WTC11 (cell line): ENCODE results near the gene FUT8. TPM values are rescaled to one million over a fixed set of nuclear protein-coding genes. Genes with fewer than 3 reads are reported as not detected.

Experiments
- ATAC-seq: fragments of 200-7000 bp; cut with Tn5 transposase; 2 replicates; pipeline ENCODE4 v1.10.0; 2021; ENCODE audit warnings: mild to moderate bottlenecking, moderate library complexity
- CTCF ChIA-PET: fragments of 300-600 bp; sonication (Branson Sonifier 250); formaldehyde crosslinking; loops from one replicate; lab custom pipeline; 2021; ENCODE audit warnings: antibody characterized with exemption; lab: Charles Lee
- POLR2A ChIA-PET: fragments of 350-600 bp; sonication (Branson Sonifier 250); formaldehyde crosslinking; loops from one replicate; lab custom pipeline; 2021; ENCODE audit warnings: antibody characterized with exemption; lab: Charles Lee
- DNase-seq: peaks from one replicate; pipeline ENCODE4 v3.0.0; 2021; ENCODE audit warnings: low spot score
- H3K27ac Mint-ChIP-seq: 2 replicates; pipeline ENCODE4 v1.8.0; 2021; ENCODE audit warnings: mixed read lengths
- H3K27me3 Mint-ChIP-seq: 2 replicates; pipeline ENCODE4 v1.8.0; 2021; ENCODE audit warnings: low read depth, mild to moderate bottlenecking, moderate library complexity, mixed read lengths
- H3K36me3 Mint-ChIP-seq: 2 replicates; pipeline ENCODE4 v1.8.0; 2021; ENCODE audit warnings: mixed read lengths
- H3K4me1 Mint-ChIP-seq: 2 replicates; pipeline ENCODE4 v1.8.0; 2022; ENCODE audit warnings: mixed read lengths
- H3K4me3 Mint-ChIP-seq: 2 replicates; pipeline ENCODE4 v1.8.0; 2021; ENCODE audit warnings: mild to moderate bottlenecking, moderate library complexity, mixed read lengths
- H3K9me3 Mint-ChIP-seq: 2 replicates; pipeline ENCODE4 v1.8.0; 2021; ENCODE audit warnings: mixed read lengths
- NFE2L1 ChIP-seq: sonication (generic); formaldehyde crosslinking; IDR thresholded peaks from 2 replicates; pipeline ENCODE4 v1.8.1; 2023; ENCODE audit warnings: missing genetic modification reagents
- OVOL2 ChIP-seq: fragments of 250-450 bp; sonication (Bioruptor Pico); IDR thresholded peaks from 2 replicates; pipeline ENCODE4 v1.9.0; 2021; ENCODE audit warnings: mild to moderate bottlenecking, borderline replicate concordance
- PRRX2 ChIP-seq: fragments of 250-450 bp; sonication (Bioruptor Pico); IDR thresholded peaks from 2 replicates; pipeline ENCODE4 v1.8.0; 2021; ENCODE audit warnings: mild to moderate bottlenecking
- RORB ChIP-seq: fragments of 250-450 bp; sonication (Bioruptor Pico); IDR thresholded peaks from 2 replicates; pipeline ENCODE4 v1.9.0; 2021; ENCODE audit warnings: mild to moderate bottlenecking
- SP1 ChIP-seq: sonication (generic); formaldehyde crosslinking; conservative IDR thresholded peaks from 2 replicates; pipeline ENCODE4 v1.8.1; 2022; ENCODE audit warnings: missing genetic modification reagents
- TEAD1 ChIP-seq: sonication (generic); formaldehyde crosslinking; IDR thresholded peaks from 2 replicates; pipeline ENCODE4 v1.8.0; 2022; ENCODE audit warnings: mild to moderate bottlenecking, missing genetic modification reagents
- ZNF121 ChIP-seq: sonication (generic); formaldehyde crosslinking; IDR thresholded peaks from 2 replicates; pipeline ENCODE4 v1.8.0; 2023; ENCODE audit warnings: missing genetic modification reagents
- ZNF138 ChIP-seq: sonication (generic); formaldehyde crosslinking; conservative IDR thresholded peaks from 2 replicates; pipeline ENCODE4 v1.8.1; 2022; ENCODE audit warnings: mild to moderate bottlenecking, moderate library complexity, missing genetic modification reagents
- ZNF263 ChIP-seq: sonication (generic); formaldehyde crosslinking; IDR thresholded peaks from 2 replicates; pipeline ENCODE4 v1.8.1; 2022; ENCODE audit warnings: low read depth, mild to moderate bottlenecking, moderate library complexity, missing genetic modification reagents
- ZNF317 ChIP-seq: sonication (generic); formaldehyde crosslinking; IDR thresholded peaks from 2 replicates; pipeline ENCODE4 v1.8.1; 2023; ENCODE audit warnings: low read depth, mild to moderate bottlenecking, moderate library complexity, missing genetic modification reagents, borderline replicate concordance
- ZNF416 ChIP-seq: fragments of 250-450 bp; sonication (Bioruptor Pico); IDR thresholded peaks from 2 replicates; pipeline ENCODE4 v1.9.0; 2021; ENCODE audit warnings: mild to moderate bottlenecking, inconsistent platforms
- total RNA-seq: library from RNA; stranded (reverse); gene quantifications from 3 replicates; pipeline ENCODE4 v1.2.3, GENCODE V29; 2021
- TF ChIP-seq, protein P1 (sequence below): sonication (generic); formaldehyde crosslinking; IDR thresholded peaks from 2 replicates; pipeline ENCODE4 v1.8.0; 2022; ENCODE audit warnings: mild to moderate bottlenecking, missing genetic modification reagents
- TF ChIP-seq, protein P2 (sequence below): sonication (generic); formaldehyde crosslinking; IDR thresholded peaks from 2 replicates; pipeline ENCODE4 v1.8.1; 2022; ENCODE audit warnings: low read depth, mild to moderate bottlenecking, moderate library complexity, missing genetic modification reagents, borderline replicate concordance
- TF ChIP-seq, protein P3 (sequence below): fragments of 250-450 bp; sonication (Bioruptor Pico); IDR thresholded peaks from 2 replicates; pipeline ENCODE4 v2.1.2; 2022; ENCODE audit warnings: mild to moderate bottlenecking, moderate library complexity
- TF ChIP-seq, protein P4 (sequence below): fragments of 250-450 bp; sonication (Bioruptor Pico); IDR thresholded peaks from 2 replicates; pipeline ENCODE4 v1.9.0; 2021; ENCODE audit warnings: mild to moderate bottlenecking
- TF ChIP-seq, protein P5 (sequence below): sonication (generic); formaldehyde crosslinking; IDR thresholded peaks from 2 replicates; pipeline ENCODE4 v1.8.0; 2022; ENCODE audit warnings: mild to moderate bottlenecking, missing genetic modification reagents
- TF ChIP-seq, protein P6 (sequence below): fragments of 250-450 bp; sonication (Bioruptor Pico); IDR thresholded peaks from 2 replicates; pipeline ENCODE4 v1.9.0; 2021; ENCODE audit warnings: mild to moderate bottlenecking
- TF ChIP-seq, protein P7 (sequence below): sonication (generic); formaldehyde crosslinking; IDR thresholded peaks from 2 replicates; pipeline ENCODE4 v1.8.1; 2023; ENCODE audit warnings: mild to moderate bottlenecking, missing genetic modification reagents

Gene FUT8
- total RNA-seq, 1 experiment from 2014 or later: 37.9 TPM

DNA sequence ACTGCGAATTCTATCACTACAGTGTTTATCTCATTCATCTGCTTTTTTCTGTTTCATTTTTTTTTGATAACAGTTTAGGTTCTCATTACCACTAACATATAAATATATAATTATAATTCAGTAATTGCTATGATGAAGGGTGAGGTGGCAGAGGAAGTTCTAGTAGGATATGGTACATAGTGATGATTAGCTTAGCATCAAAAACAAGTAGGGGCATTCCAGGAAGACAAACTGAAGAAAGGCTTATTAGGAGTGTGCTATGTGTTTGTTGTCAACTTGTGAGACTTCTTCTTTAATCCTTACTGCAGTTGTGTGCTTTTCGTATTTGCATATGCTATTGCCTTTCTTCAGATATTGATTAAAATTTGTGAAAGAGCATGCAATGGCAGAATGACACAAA, 20.6 kb downstream of the FUT8 start (continued):
- TF ChIP-seq OVOL2 (CRISPR knock-in tag): no peak

DNA sequence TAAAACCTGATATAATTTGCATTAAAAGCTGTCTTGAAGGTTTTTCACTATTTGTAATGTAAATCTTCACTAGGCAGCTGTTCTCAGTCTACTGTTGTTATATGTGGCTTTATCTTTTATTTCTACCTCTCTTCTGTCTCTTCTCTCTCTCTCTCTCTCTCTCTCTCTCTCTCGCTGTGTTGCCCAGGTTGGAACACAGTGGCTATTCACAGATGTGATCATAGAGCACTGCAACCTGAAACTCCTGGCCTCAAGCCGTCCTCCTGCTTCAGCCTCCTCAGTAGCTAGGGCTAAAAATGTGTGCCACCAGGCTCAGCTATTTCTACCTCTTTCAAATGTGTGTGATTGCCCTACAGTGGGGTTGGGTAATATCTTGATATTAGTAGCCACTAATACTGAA, 21.1 kb downstream of the FUT8 start:
- H3K9me3 Mint-ChIP-seq: peaks cover 11% of the 10 kb centered on the region
- H3K27ac Mint-ChIP-seq: no peak overlapping the region
- CTCF ChIA-PET: interaction anchor here (1.0 to 1.6 kb wide), 2 partner anchors 18 to 391 kb away, joined by 5 to 6 read pairs; no protein-coding TSS in a partner anchor

DNA sequence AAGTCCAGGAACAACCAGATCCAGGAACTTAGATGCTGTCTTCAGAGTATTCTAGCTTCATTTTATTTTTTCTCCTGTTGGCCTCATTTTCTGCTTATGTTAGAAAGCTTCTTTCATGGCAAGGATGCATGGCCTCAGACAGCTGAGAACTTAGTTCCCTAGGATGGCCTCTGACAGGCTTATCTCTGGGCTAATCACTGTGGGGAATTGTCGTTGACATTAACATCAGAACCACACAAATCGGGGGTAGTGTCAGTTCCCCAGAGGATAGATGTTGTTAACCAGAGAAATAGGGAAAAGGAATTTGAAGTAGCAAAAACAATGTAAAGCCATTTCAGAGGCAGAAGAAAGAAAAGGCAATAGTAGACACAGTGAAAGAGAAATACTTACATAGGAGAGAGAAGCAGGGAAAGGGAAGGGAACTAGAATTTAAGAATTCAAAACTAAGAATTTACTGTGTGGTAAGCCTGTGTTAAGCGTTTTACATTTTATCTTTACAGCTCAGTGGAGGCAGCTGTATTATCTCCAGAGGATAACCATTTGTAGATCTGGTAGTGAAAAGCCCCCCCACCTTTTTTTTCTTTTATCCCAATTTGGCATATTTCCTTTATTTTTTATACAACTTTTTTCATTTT, 21.8 kb downstream of the FUT8 start:
- H3K36me3 Mint-ChIP-seq: peaks cover 13% of the 10 kb centered on the region
- peaks cover 43% of the 10 kb centered on the region for H3K4me1 Mint-ChIP-seq
- POLR2A ChIA-PET: no interaction called here
- peak; percentile 85 for ATAC-seq
- no peak overlapping the region for H3K4me3 Mint-ChIP-seq
- no peaks in the 10 kb centered on the region; the same call in 1 of the 2 replicates for H3K27me3 Mint-ChIP-seq
- DNase-seq: no peak
- 0 out of 2 replicates have a peak overlapping the region, but pooled peaks have one; percentile 6 for H3K27ac Mint-ChIP-seq
- CTCF ChIA-PET: interaction anchor here (1.0 to 1.6 kb wide), 2 partner anchors 19 to 390 kb away, joined by 5 to 6 read pairs; no protein-coding TSS in a partner anchor
- peaks cover 11% of the 10 kb centered on the region for H3K9me3 Mint-ChIP-seq
- TF ChIP-seq PRRX2 (no peak), ZNF121 (no peak), RORB (CRISPR knock-in tag) (no peak), ZNF263 (CRISPR knock-in tag) (no peak), TEAD1 (CRISPR knock-in tag) (no peak), ZNF416 (no peak), ZNF317 (CRISPR knock-in tag) (no peak), SP1 (CRISPR knock-in tag) (no peak)
- TF ChIP-seq, protein P1, sequence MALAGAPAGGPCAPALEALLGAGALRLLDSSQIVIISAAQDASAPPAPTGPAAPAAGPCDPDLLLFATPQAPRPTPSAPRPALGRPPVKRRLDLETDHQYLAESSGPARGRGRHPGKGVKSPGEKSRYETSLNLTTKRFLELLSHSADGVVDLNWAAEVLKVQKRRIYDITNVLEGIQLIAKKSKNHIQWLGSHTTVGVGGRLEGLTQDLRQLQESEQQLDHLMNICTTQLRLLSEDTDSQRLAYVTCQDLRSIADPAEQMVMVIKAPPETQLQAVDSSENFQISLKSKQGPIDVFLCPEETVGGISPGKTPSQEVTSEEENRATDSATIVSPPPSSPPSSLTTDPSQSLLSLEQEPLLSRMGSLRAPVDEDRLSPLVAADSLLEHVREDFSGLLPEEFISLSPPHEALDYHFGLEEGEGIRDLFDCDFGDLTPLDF (CRISPR knock-in tag): no peak
- TF ChIP-seq, protein P2, sequence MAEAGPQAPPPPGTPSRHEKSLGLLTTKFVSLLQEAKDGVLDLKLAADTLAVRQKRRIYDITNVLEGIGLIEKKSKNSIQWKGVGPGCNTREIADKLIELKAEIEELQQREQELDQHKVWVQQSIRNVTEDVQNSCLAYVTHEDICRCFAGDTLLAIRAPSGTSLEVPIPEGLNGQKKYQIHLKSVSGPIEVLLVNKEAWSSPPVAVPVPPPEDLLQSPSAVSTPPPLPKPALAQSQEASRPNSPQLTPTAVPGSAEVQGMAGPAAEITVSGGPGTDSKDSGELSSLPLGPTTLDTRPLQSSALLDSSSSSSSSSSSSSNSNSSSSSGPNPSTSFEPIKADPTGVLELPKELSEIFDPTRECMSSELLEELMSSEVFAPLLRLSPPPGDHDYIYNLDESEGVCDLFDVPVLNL (CRISPR knock-in tag): no peak
- TF ChIP-seq, protein P3, sequence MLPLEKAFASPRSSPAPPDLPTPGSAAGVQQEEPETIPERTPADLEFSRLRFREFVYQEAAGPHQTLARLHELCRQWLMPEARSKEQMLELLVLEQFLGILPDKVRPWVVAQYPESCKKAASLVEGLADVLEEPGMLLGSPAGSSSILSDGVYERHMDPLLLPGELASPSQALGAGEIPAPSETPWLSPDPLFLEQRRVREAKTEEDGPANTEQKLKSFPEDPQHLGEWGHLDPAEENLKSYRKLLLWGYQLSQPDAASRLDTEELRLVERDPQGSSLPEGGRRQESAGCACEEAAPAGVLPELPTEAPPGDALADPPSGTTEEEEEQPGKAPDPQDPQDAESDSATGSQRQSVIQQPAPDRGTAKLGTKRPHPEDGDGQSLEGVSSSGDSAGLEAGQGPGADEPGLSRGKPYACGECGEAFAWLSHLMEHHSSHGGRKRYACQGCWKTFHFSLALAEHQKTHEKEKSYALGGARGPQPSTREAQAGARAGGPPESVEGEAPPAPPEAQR (CRISPR knock-in tag): no peak
- TF ChIP-seq, protein P4, sequence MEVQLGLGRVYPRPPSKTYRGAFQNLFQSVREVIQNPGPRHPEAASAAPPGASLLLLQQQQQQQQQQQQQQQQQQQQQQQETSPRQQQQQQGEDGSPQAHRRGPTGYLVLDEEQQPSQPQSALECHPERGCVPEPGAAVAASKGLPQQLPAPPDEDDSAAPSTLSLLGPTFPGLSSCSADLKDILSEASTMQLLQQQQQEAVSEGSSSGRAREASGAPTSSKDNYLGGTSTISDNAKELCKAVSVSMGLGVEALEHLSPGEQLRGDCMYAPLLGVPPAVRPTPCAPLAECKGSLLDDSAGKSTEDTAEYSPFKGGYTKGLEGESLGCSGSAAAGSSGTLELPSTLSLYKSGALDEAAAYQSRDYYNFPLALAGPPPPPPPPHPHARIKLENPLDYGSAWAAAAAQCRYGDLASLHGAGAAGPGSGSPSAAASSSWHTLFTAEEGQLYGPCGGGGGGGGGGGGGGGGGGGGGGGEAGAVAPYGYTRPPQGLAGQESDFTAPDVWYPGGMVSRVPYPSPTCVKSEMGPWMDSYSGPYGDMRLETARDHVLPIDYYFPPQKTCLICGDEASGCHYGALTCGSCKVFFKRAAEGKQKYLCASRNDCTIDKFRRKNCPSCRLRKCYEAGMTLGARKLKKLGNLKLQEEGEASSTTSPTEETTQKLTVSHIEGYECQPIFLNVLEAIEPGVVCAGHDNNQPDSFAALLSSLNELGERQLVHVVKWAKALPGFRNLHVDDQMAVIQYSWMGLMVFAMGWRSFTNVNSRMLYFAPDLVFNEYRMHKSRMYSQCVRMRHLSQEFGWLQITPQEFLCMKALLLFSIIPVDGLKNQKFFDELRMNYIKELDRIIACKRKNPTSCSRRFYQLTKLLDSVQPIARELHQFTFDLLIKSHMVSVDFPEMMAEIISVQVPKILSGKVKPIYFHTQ (CRISPR knock-in tag): no peak

More for the DNA sequence above, 21.1 kb downstream of the FUT8 start:
- no peak for DNase-seq
- TF ChIP-seq ZNF138 (CRISPR knock-in tag) (no peak), NFE2L1 (CRISPR knock-in tag) (no peak)
- TF ChIP-seq, protein P5, sequence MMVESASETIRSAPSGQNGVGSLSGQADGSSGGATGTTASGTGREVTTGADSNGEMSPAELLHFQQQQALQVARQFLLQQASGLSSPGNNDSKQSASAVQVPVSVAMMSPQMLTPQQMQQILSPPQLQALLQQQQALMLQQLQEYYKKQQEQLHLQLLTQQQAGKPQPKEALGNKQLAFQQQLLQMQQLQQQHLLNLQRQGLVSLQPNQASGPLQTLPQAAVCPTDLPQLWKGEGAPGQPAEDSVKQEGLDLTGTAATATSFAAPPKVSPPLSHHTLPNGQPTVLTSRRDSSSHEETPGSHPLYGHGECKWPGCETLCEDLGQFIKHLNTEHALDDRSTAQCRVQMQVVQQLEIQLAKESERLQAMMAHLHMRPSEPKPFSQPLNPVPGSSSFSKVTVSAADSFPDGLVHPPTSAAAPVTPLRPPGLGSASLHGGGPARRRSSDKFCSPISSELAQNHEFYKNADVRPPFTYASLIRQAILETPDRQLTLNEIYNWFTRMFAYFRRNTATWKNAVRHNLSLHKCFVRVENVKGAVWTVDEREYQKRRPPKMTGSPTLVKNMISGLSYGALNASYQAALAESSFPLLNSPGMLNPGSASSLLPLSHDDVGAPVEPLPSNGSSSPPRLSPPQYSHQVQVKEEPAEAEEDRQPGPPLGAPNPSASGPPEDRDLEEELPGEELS (CRISPR knock-in tag): no peak
- TF ChIP-seq, protein P6, sequence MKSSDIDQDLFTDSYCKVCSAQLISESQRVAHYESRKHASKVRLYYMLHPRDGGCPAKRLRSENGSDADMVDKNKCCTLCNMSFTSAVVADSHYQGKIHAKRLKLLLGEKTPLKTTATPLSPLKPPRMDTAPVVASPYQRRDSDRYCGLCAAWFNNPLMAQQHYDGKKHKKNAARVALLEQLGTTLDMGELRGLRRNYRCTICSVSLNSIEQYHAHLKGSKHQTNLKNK (CRISPR knock-in tag): no peak
- TF ChIP-seq, protein P7, sequence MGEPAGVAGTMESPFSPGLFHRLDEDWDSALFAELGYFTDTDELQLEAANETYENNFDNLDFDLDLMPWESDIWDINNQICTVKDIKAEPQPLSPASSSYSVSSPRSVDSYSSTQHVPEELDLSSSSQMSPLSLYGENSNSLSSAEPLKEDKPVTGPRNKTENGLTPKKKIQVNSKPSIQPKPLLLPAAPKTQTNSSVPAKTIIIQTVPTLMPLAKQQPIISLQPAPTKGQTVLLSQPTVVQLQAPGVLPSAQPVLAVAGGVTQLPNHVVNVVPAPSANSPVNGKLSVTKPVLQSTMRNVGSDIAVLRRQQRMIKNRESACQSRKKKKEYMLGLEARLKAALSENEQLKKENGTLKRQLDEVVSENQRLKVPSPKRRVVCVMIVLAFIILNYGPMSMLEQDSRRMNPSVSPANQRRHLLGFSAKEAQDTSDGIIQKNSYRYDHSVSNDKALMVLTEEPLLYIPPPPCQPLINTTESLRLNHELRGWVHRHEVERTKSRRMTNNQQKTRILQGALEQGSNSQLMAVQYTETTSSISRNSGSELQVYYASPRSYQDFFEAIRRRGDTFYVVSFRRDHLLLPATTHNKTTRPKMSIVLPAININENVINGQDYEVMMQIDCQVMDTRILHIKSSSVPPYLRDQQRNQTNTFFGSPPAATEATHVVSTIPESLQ (CRISPR knock-in tag): no peak
- TF ChIP-seq, protein P3 (CRISPR knock-in tag): no peak
- TF ChIP-seq, all 79 proteins: peak for 0
- H3K36me3 Mint-ChIP-seq: peaks cover 13% of the 10 kb centered on the region
- H3K4me1 Mint-ChIP-seq: peaks cover 39% of the 10 kb centered on the region
- H3K4me3 Mint-ChIP-seq: no peak overlapping the region
- H3K27me3 Mint-ChIP-seq: no peaks in the 10 kb centered on the region; the same call in 1 of the 2 replicates
- POLR2A ChIA-PET: interaction anchor here (0.6 kb wide), 1 partner anchor 8 kb away, joined by 3 read pairs; no protein-coding TSS in a partner anchor
- no peak for ATAC-seq
